GM12873 (cell line): ENCODE data around the gene ADAMTS18.

Source experiments
- TF ChIP-seq, protein P1 (sequence below): IDR thresholded peaks from 2 replicates; pipeline ENCODE4 v1.5.1; 2012; ENCODE audit warnings: low read depth, mild to moderate bottlenecking, moderate library complexity, low read length, control low read depth; ENCODE audit not compliant: insufficient read depth; ENCODE audit errors: missing control alignments

Gene ADAMTS18

DNA sequence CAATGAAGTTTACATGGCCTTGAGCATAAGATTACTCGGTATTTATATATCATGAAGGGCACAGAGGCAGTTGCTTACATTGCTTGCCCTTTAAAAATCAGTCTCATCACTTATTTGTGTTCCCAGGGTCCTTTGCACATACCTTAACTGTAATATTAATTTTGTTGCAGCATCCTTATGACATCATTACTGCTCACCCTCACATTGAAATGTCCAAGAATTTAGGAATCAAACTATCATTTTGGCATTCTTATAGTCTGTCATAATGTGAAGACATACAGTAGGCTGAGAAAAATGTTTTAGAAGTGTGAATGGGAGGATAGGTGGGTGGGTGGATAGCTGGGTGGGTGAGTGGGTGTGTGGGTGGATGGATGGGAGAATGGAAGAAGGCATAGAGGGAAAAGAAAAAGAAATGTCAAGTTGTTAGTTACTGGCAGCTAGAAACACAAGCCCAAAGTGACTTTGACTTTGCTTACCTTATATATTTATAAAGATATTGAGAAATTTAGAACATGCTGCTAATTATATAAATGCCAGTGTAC lies 17.8 kb downstream of the ADAMTS18 start:
- TF ChIP-seq, protein P1, sequence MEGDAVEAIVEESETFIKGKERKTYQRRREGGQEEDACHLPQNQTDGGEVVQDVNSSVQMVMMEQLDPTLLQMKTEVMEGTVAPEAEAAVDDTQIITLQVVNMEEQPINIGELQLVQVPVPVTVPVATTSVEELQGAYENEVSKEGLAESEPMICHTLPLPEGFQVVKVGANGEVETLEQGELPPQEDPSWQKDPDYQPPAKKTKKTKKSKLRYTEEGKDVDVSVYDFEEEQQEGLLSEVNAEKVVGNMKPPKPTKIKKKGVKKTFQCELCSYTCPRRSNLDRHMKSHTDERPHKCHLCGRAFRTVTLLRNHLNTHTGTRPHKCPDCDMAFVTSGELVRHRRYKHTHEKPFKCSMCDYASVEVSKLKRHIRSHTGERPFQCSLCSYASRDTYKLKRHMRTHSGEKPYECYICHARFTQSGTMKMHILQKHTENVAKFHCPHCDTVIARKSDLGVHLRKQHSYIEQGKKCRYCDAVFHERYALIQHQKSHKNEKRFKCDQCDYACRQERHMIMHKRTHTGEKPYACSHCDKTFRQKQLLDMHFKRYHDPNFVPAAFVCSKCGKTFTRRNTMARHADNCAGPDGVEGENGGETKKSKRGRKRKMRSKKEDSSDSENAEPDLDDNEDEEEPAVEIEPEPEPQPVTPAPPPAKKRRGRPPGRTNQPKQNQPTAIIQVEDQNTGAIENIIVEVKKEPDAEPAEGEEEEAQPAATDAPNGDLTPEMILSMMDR = no peak

DNA sequence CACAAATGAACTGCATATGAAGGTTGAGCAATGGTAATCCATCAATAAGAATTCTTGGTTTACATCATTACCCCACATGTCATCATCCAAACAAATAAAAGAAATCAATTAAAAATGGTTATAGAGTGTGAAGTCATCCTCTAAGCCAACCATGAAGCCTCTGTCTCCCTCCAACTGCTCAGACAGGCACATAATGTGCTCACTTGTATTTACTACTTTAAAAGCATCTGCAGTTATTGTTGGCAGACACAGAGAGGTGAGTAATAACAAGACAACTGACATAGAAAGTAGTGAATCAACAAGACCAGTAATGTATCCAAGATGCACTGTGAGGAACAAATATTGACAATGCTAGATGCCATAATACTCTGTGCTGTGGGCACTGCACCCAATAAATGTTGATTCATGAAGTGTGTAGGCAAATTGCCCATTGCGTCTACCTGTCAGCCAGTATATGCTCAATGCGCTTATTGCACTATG lies 20.0 kb downstream of the ADAMTS18 start:
- TF ChIP-seq, protein P1 = no peak

GRCh38 chr16:77410449-77410848 lies 24.4 kb downstream of the ADAMTS18 start:
- TF ChIP-seq, protein P1 = no peak

GRCh38 chr16:77409311-77409710 lies 25.5 kb downstream of the ADAMTS18 start:
- TF ChIP-seq, protein P1 = no peak

- TF ChIP-seq, protein P1 = no peak
These were observed 26.2 kb downstream of the ADAMTS18 start for GRCh38 chr16:77408607-77409006.

DNA sequence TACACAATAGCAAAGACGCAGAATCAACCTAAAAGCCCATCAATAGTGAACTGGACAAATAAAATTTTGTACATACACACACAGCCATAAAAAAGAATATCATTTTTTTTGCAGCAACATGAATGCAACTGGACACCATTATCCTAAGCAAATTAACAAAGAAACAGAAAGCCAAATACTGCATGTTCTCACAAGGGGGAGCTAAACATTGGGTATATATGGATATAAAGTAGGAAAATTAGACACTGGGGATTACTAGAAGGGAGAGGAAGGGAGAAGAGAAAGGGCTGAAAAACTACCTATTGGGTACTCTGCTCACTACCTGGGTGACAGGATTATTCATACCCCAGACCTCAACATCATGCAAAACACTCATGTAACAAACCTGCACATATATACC lies 28.2 kb downstream of the ADAMTS18 start:
- TF ChIP-seq, protein P1 = no peak

- TF ChIP-seq, protein P1 = no peak
These were observed 30.1 kb downstream of the ADAMTS18 start for GRCh38 chr16:77404775-77405174.
